ENCODE measurements around the gene ARHGAP21.

ARHGAP21 gene

DNA sequence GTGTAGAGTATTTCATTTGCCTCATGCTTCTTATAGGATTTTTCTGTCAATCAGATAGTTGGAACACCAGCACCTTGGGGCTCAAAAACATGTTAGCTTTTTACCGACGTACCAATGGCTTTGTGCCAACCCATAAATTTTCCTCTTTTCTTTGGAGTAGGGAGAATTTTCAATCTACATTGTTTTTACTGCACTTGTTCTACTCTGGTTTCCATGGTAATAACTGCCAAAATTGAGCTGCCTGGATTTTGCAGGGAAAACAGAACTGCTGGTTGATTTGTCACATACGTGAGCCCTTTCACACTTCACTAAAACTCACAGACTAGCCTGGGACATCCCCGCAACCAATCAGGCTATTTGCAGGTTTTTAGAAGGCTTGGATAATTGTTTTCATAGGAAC, 189.7 kb downstream of the ARHGAP21 start:
- DNase-seq (ENCODE audit: low read depth in 2 of 2), result no peak

All from stimulated activated CD4-positive, alpha-beta T cell treated with anti-CD3 and anti-CD28 coated beads, Interleukin-4, amount 100 ng/mL, for 48 hours (primary cell).